HUDEP-2 (cell line): Measurements from ENCODE around the gene GUCY1A1.

Experiments
- DNase-seq, 76 experiments: peaks; one replicate each; lab custom pipeline; 2025; ENCODE audit not compliant: unreplicated experiment in 76 of 76; lab: John Stamatoyannopoulos, UW

GUCY1A1 gene

DNA sequence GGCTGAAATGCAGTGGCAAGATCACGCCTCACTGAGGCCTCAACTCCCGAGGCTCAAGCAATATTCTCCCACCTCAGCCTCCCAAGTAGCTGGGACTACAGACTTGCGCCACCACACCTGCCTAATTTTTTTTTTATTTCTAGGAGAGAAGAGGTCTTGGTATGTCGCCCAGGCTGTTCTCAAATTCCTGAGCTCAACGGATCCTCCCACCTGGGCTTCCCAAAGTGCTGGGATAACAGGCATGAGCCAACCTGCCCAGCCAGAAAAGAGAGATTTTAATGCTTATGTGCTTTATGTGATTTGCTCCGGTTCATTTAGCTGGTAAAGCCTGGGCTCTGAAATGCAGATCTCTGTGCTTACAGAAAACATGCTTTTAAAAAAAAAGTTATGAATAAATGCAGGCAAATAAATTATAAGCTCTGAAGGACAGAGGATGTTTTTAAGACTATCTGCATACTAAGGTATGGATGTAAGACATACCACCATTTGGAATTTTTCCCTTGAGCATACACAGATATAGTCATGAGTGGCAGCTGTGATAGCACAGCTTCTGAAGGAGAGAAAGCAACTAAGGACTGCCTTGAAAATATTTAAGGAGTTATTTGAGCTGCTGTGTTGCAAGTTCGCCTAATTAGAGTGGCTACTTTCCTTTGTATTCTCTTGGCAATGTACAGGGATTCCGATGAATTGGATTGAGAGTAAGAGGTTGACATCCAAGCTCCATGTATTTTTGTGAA, 106.0 kb downstream of the GUCY1A1 start:
- no peak for DNase-seq

DNA sequence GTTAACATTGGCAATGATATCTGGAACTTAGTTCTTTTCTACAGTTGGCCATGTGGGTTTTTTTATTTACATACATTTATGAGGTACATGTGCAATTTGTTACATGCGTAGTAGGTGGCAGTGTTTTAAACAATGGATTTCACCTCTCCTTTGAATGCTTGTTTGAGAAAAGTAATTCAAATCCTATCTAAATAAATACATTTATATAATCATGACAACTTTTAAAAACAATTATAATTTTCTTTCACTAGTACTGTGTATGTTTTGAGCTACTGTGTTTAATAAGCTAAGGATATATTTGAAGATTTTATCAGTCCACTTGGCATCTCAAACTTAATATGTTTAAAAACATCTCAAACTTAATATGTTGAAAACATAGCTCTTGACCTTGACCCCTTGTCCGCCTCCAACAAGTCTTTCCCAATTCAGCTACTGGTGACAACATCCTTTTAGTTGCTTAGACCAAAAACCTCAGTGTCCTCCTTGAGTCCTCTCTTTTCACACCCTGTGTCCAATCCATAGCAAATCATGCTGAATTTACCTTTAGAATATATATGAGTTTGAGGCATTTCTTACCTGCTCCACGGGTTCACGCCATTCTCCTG, 106.7 kb downstream of the GUCY1A1 start:
- DNase-seq: no peak

DNA sequence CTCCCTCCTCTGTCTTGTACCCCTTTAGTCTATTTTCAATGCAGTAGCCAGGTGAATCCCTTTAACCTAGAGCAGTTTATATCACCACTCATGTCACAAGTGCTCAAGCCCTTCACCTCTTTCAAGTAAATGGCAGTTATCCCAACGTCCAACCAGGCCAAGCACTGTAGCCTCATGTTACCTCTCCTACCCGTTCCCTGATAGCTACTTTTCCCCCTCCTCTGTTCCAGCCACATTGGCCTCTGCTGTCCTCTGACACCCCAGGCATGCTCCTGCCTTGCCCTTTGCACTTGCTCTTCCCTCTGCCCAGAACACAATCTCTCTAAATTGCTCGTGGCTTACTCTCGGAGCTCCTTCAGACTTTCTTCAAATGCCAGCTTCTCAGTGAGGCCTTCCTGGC, 107.4 kb downstream of the GUCY1A1 start:
- DNase-seq: no peak

- DNase-seq: no peak
Observed at GRCh38 chr4:155777971-155778735, 111.5 kb downstream of the GUCY1A1 start.

DNA sequence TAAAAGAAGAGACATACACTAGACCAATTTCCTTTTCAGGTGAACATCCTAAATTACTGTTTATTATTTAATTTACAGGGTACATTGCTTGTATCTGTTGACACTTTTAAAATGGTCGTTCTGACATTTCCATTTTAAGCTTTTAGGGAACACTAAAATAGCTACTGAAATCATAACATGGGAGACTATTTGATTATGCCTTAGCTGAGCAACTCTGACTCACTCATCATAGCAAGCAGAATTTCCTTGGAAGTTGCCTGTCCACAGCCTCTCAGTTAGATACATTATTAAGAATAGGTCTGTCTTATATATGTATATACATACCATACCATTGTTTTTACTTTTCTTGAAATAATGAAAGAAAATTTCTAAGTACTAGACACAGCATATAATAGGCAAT, 114.1 kb downstream of the GUCY1A1 start:
- DNase-seq: no peak

DNA sequence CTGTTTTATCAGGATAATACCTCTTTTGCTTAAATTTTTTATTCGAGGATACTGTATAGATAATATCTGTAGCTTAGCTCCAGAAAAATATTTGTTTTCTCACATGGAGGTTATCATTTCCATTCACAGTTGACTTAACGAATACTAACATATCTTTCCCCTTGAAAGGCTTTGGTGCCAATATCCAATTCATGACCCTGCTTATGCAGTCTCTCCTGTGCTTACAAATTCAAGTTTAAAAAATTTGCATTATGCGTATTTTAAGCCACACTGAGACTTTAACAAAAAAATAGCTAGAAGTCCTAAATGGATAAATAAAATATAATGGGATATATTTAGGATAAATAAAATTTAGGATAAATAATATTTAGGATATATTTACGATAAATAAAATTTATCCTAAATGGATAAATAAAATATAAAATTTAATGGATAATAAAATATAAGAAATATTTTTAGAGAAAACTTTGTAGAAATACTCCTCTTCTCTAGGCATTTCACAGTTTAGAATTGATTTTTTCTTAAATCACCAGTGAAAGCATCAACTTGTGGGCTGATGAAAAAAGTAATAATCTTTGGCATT, 114.7 kb downstream of the GUCY1A1 start:
- no peak for DNase-seq
